Activated CD8-positive, alpha-beta T cell treated with anti-CD3 and anti-CD28 coated beads for 36 hours (primary cell): Measurements from ENCODE around the gene CFAP97D2. TPM values are rescaled to one million over a fixed set of nuclear protein-coding genes. Genes with fewer than 3 reads are reported as not detected.
A peak's percentile ranks its signal among the peaks of the same experiment; 100 is the strongest.

Experiments
- ATAC-seq: fragments of 200-7000 bp; cut with Tn5 transposase; one replicate; pipeline ENCODE4 v1.10.0; 2021; ENCODE audit warnings: mild to moderate bottlenecking, moderate library complexity
- CTCF ChIA-PET: fragments of 350-600 bp; sonication (Branson Sonifier 250); formaldehyde crosslinking; loops from one replicate; lab custom pipeline; 2021; ENCODE audit warnings: antibody characterized with exemption; lab: Charles Lee
- POLR2A ChIA-PET: fragments of 350-600 bp; sonication (Branson Sonifier 250); formaldehyde crosslinking; loops from one replicate; lab custom pipeline; 2021; ENCODE audit warnings: antibody characterized with exemption; lab: Charles Lee
- DNase-seq: peaks from one replicate; pipeline ENCODE4 v3.0.0-alpha.2; 2020
- H3K27ac Mint-ChIP-seq: one replicate; pipeline ENCODE4 v1.8.0; 2021; ENCODE audit warnings: mild to moderate bottlenecking, mixed read lengths
- H3K27me3 Mint-ChIP-seq: one replicate; pipeline ENCODE4 v1.8.0; 2021; ENCODE audit warnings: mixed read lengths
- H3K36me3 Mint-ChIP-seq: one replicate; pipeline ENCODE4 v1.8.0; 2021; ENCODE audit warnings: low read depth, mixed read lengths
- H3K4me1 Mint-ChIP-seq: one replicate; pipeline ENCODE4 v1.8.0; 2021; ENCODE audit warnings: low read depth, mixed read lengths
- H3K4me3 Mint-ChIP-seq: one replicate; pipeline ENCODE4 v1.8.0; 2021; ENCODE audit warnings: mild to moderate bottlenecking, moderate library complexity, mixed read lengths
- H3K9me3 Mint-ChIP-seq: one replicate; pipeline ENCODE4 v1.8.0; 2021; ENCODE audit warnings: mixed read lengths
- CTCF ChIP-seq: fragments of 200-600 bp; IDR thresholded peaks from one replicate; pipeline ENCODE4 v1.8.0; 2022; ENCODE audit warnings: antibody characterized with exemption, mild to moderate bottlenecking
- intact Hi-C: fragments of 100-400 bp; cut with micrococcal nuclease; formaldehyde crosslinking; loops from one replicate; pipeline ENCODE4 v1.10.0; 2022
- total RNA-seq, 2 experiments: library from RNA; stranded (reverse); gene quantifications; one replicate each; pipeline ENCODE4 v1.2.3, GENCODE V29; 2021

Gene CFAP97D2
- total RNA-seq, 2 experiments from 2014 or later = not detected

- intact Hi-C loops = no loop called here
- Mint-ChIP-seq H3K27me3 (no peaks in the 10 kb centered on the region), H3K36me3 (no peaks in the 10 kb centered on the region), H3K4me3 (no peak overlapping the region), H3K4me1 (peaks cover 25% of the 10 kb centered on the region), H3K9me3 (peaks cover 1% of the 10 kb centered on the region), H3K27ac (no peak overlapping the region)
- ATAC-seq (no peak), DNase-seq (no peak)
- ChIA-PET CTCF (interaction anchor here (1.0 to 1.2 kb wide), 2 partner anchors 11 to 21 kb away, joined by 3 read pairs; no protein-coding TSS in a partner anchor), POLR2A (no interaction called here)
- TF ChIP-seq CTCF = no peak
Observed at GRCh38 chr13:114202581-114202980, 23.5 kb downstream of the CFAP97D2 start.

- POLR2A ChIA-PET = no interaction called here
- CTCF ChIA-PET = no interaction called here
- ATAC-seq (peak; percentile 81), DNase-seq (peak; percentile 61)
- Mint-ChIP-seq H3K4me1 (peaks cover 25% of the 10 kb centered on the region), H3K27ac (no peak overlapping the region), H3K36me3 (no peaks in the 10 kb centered on the region), H3K4me3 (no peak overlapping the region), H3K9me3 (peaks cover 2% of the 10 kb centered on the region), H3K27me3 (no peaks in the 10 kb centered on the region)
- intact Hi-C loops = no loop called here
- no peak for TF ChIP-seq CTCF
Observed at GRCh38 chr13:114203536-114203935, 24.5 kb downstream of the CFAP97D2 start.

GRCh38 chr13:114204894-114205293 lies 25.8 kb downstream of the CFAP97D2 start:
- POLR2A ChIA-PET = interaction anchor here (0.8 kb wide), 1 partner anchor 19 kb away, joined by 3 read pairs; no protein-coding TSS in a partner anchor
- intact Hi-C loops = no loop called here
- Mint-ChIP-seq H3K9me3 (peaks cover 2% of the 10 kb centered on the region), H3K36me3 (no peaks in the 10 kb centered on the region), H3K27me3 (no peaks in the 10 kb centered on the region), H3K4me1 (peaks cover 25% of the 10 kb centered on the region), H3K27ac (no peak overlapping the region), H3K4me3 (no peak overlapping the region)
- DNase-seq (no peak), ATAC-seq (peak; percentile 49)
- no peak for TF ChIP-seq CTCF
- CTCF ChIA-PET = no interaction called here

GRCh38 chr13:114208134-114208533 lies 29.1 kb downstream of the CFAP97D2 start:
- H3K36me3 Mint-ChIP-seq = no peaks in the 10 kb centered on the region
- DNase-seq (no peak), ATAC-seq (no peak)
- TF ChIP-seq CTCF = no peak
- peaks cover 32% of the 10 kb centered on the region for H3K4me1 Mint-ChIP-seq
- H3K27ac Mint-ChIP-seq = no peak overlapping the region
- CTCF ChIA-PET = no interaction called here
- no peaks in the 10 kb centered on the region for H3K27me3 Mint-ChIP-seq
- peaks cover 2% of the 10 kb centered on the region for H3K9me3 Mint-ChIP-seq
- POLR2A ChIA-PET = no interaction called here
- intact Hi-C loops = no loop called here
- no peak overlapping the region for H3K4me3 Mint-ChIP-seq

- no peaks in the 10 kb centered on the region for H3K27me3 Mint-ChIP-seq
- H3K9me3 Mint-ChIP-seq = peaks cover 2% of the 10 kb centered on the region
- CTCF ChIA-PET = no interaction called here
- H3K4me1 Mint-ChIP-seq = peaks cover 21% of the 10 kb centered on the region
- POLR2A ChIA-PET = interaction anchor here (0.8 kb wide), 1 partner anchor 147 kb away, joined by 3 read pairs; no protein-coding TSS in a partner anchor
- H3K36me3 Mint-ChIP-seq = no peaks in the 10 kb centered on the region
- TF ChIP-seq CTCF = no peak
- H3K4me3 Mint-ChIP-seq = no peak overlapping the region
- H3K27ac Mint-ChIP-seq = no peak overlapping the region
- no peak for DNase-seq
- intact Hi-C loops = no loop called here
- ATAC-seq = no peak
Observed at GRCh38 chr13:114211446-114212157, 32.5 kb downstream of the CFAP97D2 start.
